A549 (cell line): ENCODE data around the gene CD4. TPM values are rescaled to one million over a fixed set of nuclear protein-coding genes. Genes with fewer than 3 reads are reported as not detected.

ENCODE experiments used
- ATAC-seq, 2 experiments: fragments of 200-7000 bp in 1 of 2; fragments of >200 bp in 1 of 2; cut with Nextera tagmentation in 1 of 2; cut with Tn5 transposase in 1 of 2; 3 replicates each; pipeline versions ENCODE4 v1.8.0 to v1.9.1; 2018 to 2020; ENCODE audit warnings: mild to moderate bottlenecking in 1 of 2, moderate library complexity in 1 of 2
- CTCF ChIA-PET: fragments of 300-600 bp; sonication (Branson Sonifier 250); formaldehyde crosslinking; extraction: SDS; loops from one replicate; lab custom pipeline; 2021; ENCODE audit warnings: antibody characterized with exemption, inconsistent platforms; lab: Yijun Ruan, JAX
- POLR2A ChIA-PET: fragments of 350-600 bp; formaldehyde crosslinking; extraction: SDS; loops from one replicate; lab custom pipeline; 2021; ENCODE audit warnings: antibody characterized with exemption, inconsistent platforms; lab: Yijun Ruan, JAX
- DNase-seq, 2 experiments: peaks; one replicate each; pipeline versions ENCODE4 v3.0.0 to v3.0.0-alpha.2; 2011 to 2016; ENCODE audit warnings: low read depth in 1 of 2, low spot score in 1 of 2
- FAIRE-seq: peaks from 2 replicates; lab custom pipeline; 2011; peaks lifted over from hg19 to GRCh38; lab: Jason Lieb, UNC
- H3K27ac ChIP-seq, 2 experiments: fragments of >200 bp; sonication (Bioruptor Twin); formaldehyde crosslinking; 3 replicates each; pipeline ENCODE4 v1.5.1; 2016 to 2017
- H3K4me1 ChIP-seq: fragments of >200 bp; sonication (Bioruptor Twin); formaldehyde crosslinking; 3 replicates; pipeline ENCODE4 v1.6.1; 2016
- H3K4me2 ChIP-seq: fragments of >200 bp; sonication (Bioruptor Twin); formaldehyde crosslinking; 3 replicates; pipeline ENCODE4 v1.6.1; 2016
- H3K4me3 ChIP-seq: fragments of >200 bp; sonication (Bioruptor Twin); formaldehyde crosslinking; 3 replicates; pipeline ENCODE4 v1.5.1; 2016
- H3K9me3 ChIP-seq: fragments of >200 bp; sonication (Bioruptor Twin); formaldehyde crosslinking; 3 replicates; pipeline ENCODE4 v1.6.1; 2016
- ATOH8 ChIP-seq: fragments of 250-450 bp; sonication (Bioruptor Pico); IDR thresholded peaks from 2 replicates; pipeline ENCODE4 v1.5.0; 2020; ENCODE audit warnings: low read depth, mild to moderate bottlenecking, moderate library complexity
- BCL3 ChIP-seq: fragments of >200 bp; sonication (Bioruptor Twin); formaldehyde crosslinking; IDR thresholded peaks from 3 replicates; pipeline ENCODE4 v1.6.1; 2016
- BHLHE40 ChIP-seq: IDR thresholded peaks from 2 replicates; pipeline ENCODE4 v1.6.1; 2012; ENCODE audit warnings: low read depth, low read length, inconsistent platforms
- CBX2 ChIP-seq: fragments of 200-600 bp; sonication (generic); IDR thresholded peaks from 2 replicates; pipeline ENCODE4 v1.6.1; 2016; ENCODE audit warnings: low read depth, mild to moderate bottlenecking, borderline replicate concordance
- EP300 ChIP-seq, 2 experiments: fragments of >200 bp; sonication (Bioruptor Twin); formaldehyde crosslinking; IDR thresholded peaks; 2 replicates in 1 of 2; 3 replicates in 1 of 2; pipeline ENCODE4 v1.6.1; 2016 to 2017
- ESRRA ChIP-seq: fragments of 150-350 bp; IDR thresholded peaks from 2 replicates; pipeline ENCODE4 v1.6.1; 2014; ENCODE audit warnings: mild to moderate bottlenecking, low read length, borderline replicate concordance
- FOSB ChIP-seq: fragments of 250-450 bp; sonication (Bioruptor Pico); IDR thresholded peaks from 2 replicates; pipeline ENCODE4 v1.5.0; 2020; ENCODE audit warnings: mild to moderate bottlenecking, moderate library complexity
- FOXS1 ChIP-seq: fragments of 250-450 bp; sonication (Bioruptor Pico); IDR thresholded peaks from 2 replicates; pipeline ENCODE4 v1.5.0; 2020; ENCODE audit warnings: mild to moderate bottlenecking, moderate library complexity
- HES2 ChIP-seq: fragments of >200 bp; sonication (Bioruptor Twin); formaldehyde crosslinking; IDR thresholded peaks from 2 replicates; pipeline ENCODE4 v1.6.1; 2016
- HEYL ChIP-seq: fragments of 250-450 bp; sonication (Bioruptor Pico); IDR thresholded peaks from 2 replicates; pipeline ENCODE4 v1.8.0; 2021; ENCODE audit warnings: mild to moderate bottlenecking, moderate library complexity
- HMGXB4 ChIP-seq: fragments of 250-450 bp; sonication (Bioruptor Pico); IDR thresholded peaks from 2 replicates; pipeline ENCODE4 v1.5.0; 2021; ENCODE audit warnings: mild to moderate bottlenecking, moderate library complexity, borderline replicate concordance
- HOXA7 ChIP-seq: fragments of 250-450 bp; sonication (Bioruptor Pico); IDR thresholded peaks from 2 replicates; pipeline ENCODE4 v1.5.0; 2020; ENCODE audit warnings: mild to moderate bottlenecking, moderate library complexity
- HOXB13 ChIP-seq: fragments of 250-450 bp; sonication (Bioruptor Pico); IDR thresholded peaks from 2 replicates; pipeline ENCODE4 v1.5.0; 2020; ENCODE audit warnings: low read depth, mild to moderate bottlenecking, moderate library complexity
- KDM5A ChIP-seq: fragments of 200-600 bp; sonication (generic); IDR thresholded peaks from 2 replicates; pipeline ENCODE4 v1.6.1; 2016; ENCODE audit warnings: antibody characterized with exemption, mild to moderate bottlenecking
- MAFK ChIP-seq: fragments of 450-650 bp; IDR thresholded peaks from 2 replicates; pipeline ENCODE4 v1.6.1; 2014; ENCODE audit not compliant: partially characterized antibody
- MAX ChIP-seq: IDR thresholded peaks from 2 replicates; pipeline ENCODE4 v1.6.1; 2012
- MAZ ChIP-seq: fragments of 150-350 bp; IDR thresholded peaks from 2 replicates; pipeline ENCODE4 v1.6.1; 2014; ENCODE audit warnings: antibody characterized with exemption, low read depth, low read length, borderline replicate concordance
- NFE2L2 ChIP-seq: fragments of 150-350 bp; conservative IDR thresholded peaks from 2 replicates; pipeline ENCODE4 v1.6.1; 2014; ENCODE audit warnings: low read length
- NPAS2 ChIP-seq: fragments of 250-450 bp; sonication (Bioruptor Pico); IDR thresholded peaks from 2 replicates; pipeline ENCODE4 v1.8.0; 2022; ENCODE audit warnings: mild to moderate bottlenecking, moderate library complexity, borderline replicate concordance
- NR3C1 ChIP-seq: fragments of >200 bp; sonication (Bioruptor Twin); formaldehyde crosslinking; IDR thresholded peaks from 3 replicates; pipeline ENCODE4 v1.6.1; 2017
- PBX3 ChIP-seq: IDR thresholded peaks from 2 replicates; pipeline ENCODE4 v1.6.1; 2012
- PHF8 ChIP-seq: fragments of 200-600 bp; sonication (generic); IDR thresholded peaks from 2 replicates; pipeline ENCODE4 v1.6.1; 2016; ENCODE audit warnings: low read depth, mild to moderate bottlenecking, antibody characterized with exemption, moderate library complexity, borderline replicate concordance
- RCOR1 ChIP-seq: fragments of 150-350 bp; IDR thresholded peaks from 2 replicates; pipeline ENCODE4 v1.6.1; 2014; ENCODE audit warnings: antibody characterized with exemption, low read length, low read depth
- RFX5 ChIP-seq: fragments of 450-650 bp; IDR thresholded peaks from 2 replicates; pipeline ENCODE4 v1.7.1; 2014; ENCODE audit warnings: antibody characterized with exemption, mild to moderate bottlenecking, moderate library complexity
- SMC3 ChIP-seq: fragments of >200 bp; sonication (Bioruptor Twin); formaldehyde crosslinking; IDR thresholded peaks from 3 replicates; pipeline ENCODE4 v1.6.1; 2018; ENCODE audit warnings: inconsistent platforms
- SREBF2 ChIP-seq: fragments of 450-650 bp; IDR thresholded peaks from 2 replicates; pipeline ENCODE4 v1.6.1; 2014; ENCODE audit warnings: mild to moderate bottlenecking, moderate library complexity
- ZC3H11A ChIP-seq: fragments of 450-650 bp; IDR thresholded peaks from 2 replicates; pipeline ENCODE4 v1.6.1; 2014; ENCODE audit warnings: antibody characterized with exemption, mild to moderate bottlenecking
- ZNF302 ChIP-seq: fragments of 250-450 bp; sonication (Bioruptor Pico); IDR thresholded peaks from 2 replicates; pipeline ENCODE4 v1.9.0; 2021; ENCODE audit warnings: inconsistent platforms, mild to moderate bottlenecking, moderate library complexity
- WGBS: methylation state at CpG from one replicate; pipeline ENCODE4 v1.1.6; 2017; ENCODE audit errors: missing lambda C conversion rate; 5-methylcytosine and 5-hydroxymethylcytosine counted together
- polyA plus RNA-seq, 4 experiments: library from polyadenylated mRNA; depleted of rRNA in 3 of 4; stranded (reverse); fragments of >200 nt; fragmentation: RNase III in 1 of 4; extraction: RNeasy Plus Mini Kit Qiagen cat#74134 plus additional on column Dnase treatment in 1 of 4; gene quantifications; 2 replicates in 3 of 4; 3 replicates in 1 of 4; pipeline ENCODE4 v1.2.3, GENCODE V29; 2011 to 2017

CD4 gene
- polyA plus RNA-seq, 2 of the 4 experiments (the other 2 are of a cell fraction), result 0.03 TPM; not detected in 1

- Histone ChIP-seq H3K4me2 (peak overlapping the region; percentile 100), H3K4me3 (peak overlapping the region; percentile 100), H3K27ac (peak overlapping the region; percentile 97 to 99), H3K9me3 (no peaks in the 10 kb centered on the region), H3K4me1 (peaks cover 42% of the 10 kb centered on the region)
- ChIA-PET POLR2A (interaction anchor here (0.5 to 6.0 kb wide), 15 partner anchors 10 to 179 kb away, joined by 4 to 105 read pairs (median 9); partner anchors contain the start of genes C12orf57, CDCA3, MLF2 and PTMS), CTCF (interaction anchor here (0.6 to 17.9 kb wide), 24 partner anchors 10 to 545 kb away, joined by 3 to 399 read pairs (median 6); partner anchors contain the start of genes ATN1, C12orf57, CDCA3 and ENO2)
- ATAC-seq, result no peak
- WGBS, result 2% methylated on average over 22 of the region's 22 CpGs
- no peak for DNase-seq
- TF ChIP-seq PHF8, result no peak
- peak; percentile 19; the same call in 1 of the 2 replicates for TF ChIP-seq MAX
- TF ChIP-seq FOSB (CRISPR knock-in tag), result no peak
- no peak for TF ChIP-seq NPAS2 (CRISPR knock-in tag)
- no peak for TF ChIP-seq ESRRA
- TF ChIP-seq ZNF302 (CRISPR knock-in tag), result no peak
- no peak for TF ChIP-seq SMC3
- no peak for TF ChIP-seq ATOH8
- TF ChIP-seq SREBF2, result no peak
- FAIRE-seq, result no peak
Measured at GRCh38 chr12:6868211-6869048, 79.1 kb downstream of the CD4 start.

- H3K4me1 ChIP-seq, result peaks cover 44% of the 10 kb centered on the region
- ATAC-seq, result peak; percentile 6 to 13; a peak in 4 of 6 replicates
- WGBS, result 26% methylated on average over 10 of the region's 12 CpGs
- H3K9me3 ChIP-seq, result no peaks in the 10 kb centered on the region
- no peak for FAIRE-seq
- peak overlapping the region; percentile 97 to 99 for H3K27ac ChIP-seq
- peak overlapping the region; percentile 100 for H3K4me3 ChIP-seq
- peak overlapping the region; percentile 100 for H3K4me2 ChIP-seq
- CTCF ChIA-PET, result interaction anchor here (0.6 to 17.9 kb wide), 35 partner anchors 10 to 546 kb away, joined by 3 to 399 read pairs (median 5); partner anchors contain the start of genes ATN1, C12orf57, CDCA3 and ENO2
- POLR2A ChIA-PET, result interaction anchor here (0.7 to 6.0 kb wide), 10 partner anchors 17 to 180 kb away, joined by 3 to 105 read pairs (median 6); partner anchors contain the start of genes C12orf57, CDCA3, MLF2 and RNU7-1
- DNase-seq, result peak; percentile 82 to 86
- TF ChIP-seq NPAS2 (CRISPR knock-in tag), result no peak
- TF ChIP-seq PBX3, result peak; percentile 80
- TF ChIP-seq KDM5A, result no peak
- TF ChIP-seq FOXS1 (CRISPR knock-in tag), result no peak
- peak; percentile 1 for TF ChIP-seq MAFK
- no peak for TF ChIP-seq BHLHE40
- TF ChIP-seq RCOR1, result no peak
- no peak for TF ChIP-seq HOXB13 (CRISPR knock-in tag)
- no peak for TF ChIP-seq EP300 (IDR thresholded peaks at IDR 0.05)
- TF ChIP-seq BCL3, result 0 out of 3 replicates have a peak, but pooled peaks have one; percentile 6
- TF ChIP-seq NFE2L2, result no peak
- no peak for TF ChIP-seq RFX5
- no peak for TF ChIP-seq NR3C1
- TF ChIP-seq HOXA7 (CRISPR knock-in tag), result no peak
- TF ChIP-seq HES2, result no peak
- no peak for TF ChIP-seq ESRRA
- no peak for TF ChIP-seq CBX2
- no peak for TF ChIP-seq HMGXB4 (CRISPR knock-in tag)
- TF ChIP-seq MAZ, result no peak
- TF ChIP-seq ZC3H11A, result no peak
- no peak for TF ChIP-seq HEYL (CRISPR knock-in tag)
- TF ChIP-seq PHF8, result no peak
Measured at GRCh38 chr12:6869049-6870021, 80.0 kb downstream of the CD4 start.
